GM21619 (cell line): Measurements from ENCODE around the gene POPDC3.
"Not testable (repeated sequence)": the region's sequence is repeated elsewhere in the genome, so short reads cannot be mapped to it uniquely, and the experiment has no call there.

Experiments
- ATAC-seq: cut with Tn5 transposase; IDR thresholded peaks from one replicate; pipeline ENCODE4 v1.9.1; 2021; ENCODE audit not compliant: unreplicated experiment

Gene POPDC3

DNA sequence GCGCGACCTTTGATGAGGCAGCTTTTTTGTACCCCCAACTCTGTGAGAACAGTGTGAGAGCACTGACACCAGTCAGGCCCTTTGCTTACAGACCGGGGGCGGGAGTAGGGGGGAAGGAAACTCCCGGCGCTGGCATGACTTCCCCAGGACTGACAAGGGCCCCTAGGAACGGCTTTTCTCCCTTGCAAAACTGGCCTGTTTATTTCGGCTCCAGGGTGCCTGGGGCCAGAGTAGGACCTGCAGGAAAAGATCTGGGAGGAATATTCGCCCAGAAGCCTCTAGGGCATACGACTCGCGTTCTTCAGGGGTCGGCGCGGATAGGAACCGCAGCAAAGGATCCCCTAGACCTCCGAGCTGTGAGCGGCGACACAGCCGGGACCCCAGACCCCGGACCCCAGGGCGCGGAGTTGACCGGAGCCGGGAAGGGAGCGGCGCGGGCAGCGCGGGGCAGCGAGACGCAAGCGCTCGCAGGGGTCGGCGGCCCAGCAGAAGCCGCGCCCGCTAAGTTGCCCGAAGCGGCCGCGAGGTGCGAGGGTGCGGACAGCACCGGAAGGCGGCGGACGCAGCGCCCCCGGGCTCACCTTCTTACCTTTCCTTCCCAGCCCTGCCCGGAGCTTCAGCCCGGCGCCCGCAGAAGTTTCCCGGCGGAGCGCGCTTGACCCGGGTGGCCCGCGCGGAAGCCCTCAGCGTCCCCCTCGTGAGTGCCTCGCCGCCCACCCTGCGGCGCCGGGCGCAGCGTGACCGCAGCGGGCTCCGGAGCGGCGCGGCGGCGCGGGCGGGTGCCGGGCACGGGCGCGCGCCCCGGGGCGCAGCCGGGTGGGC, at the start of gene POPDC3:
Gene POPDC3, minus strand, starts transcription at position 771 of the 822 bp plus-strand sequence. CDS start 18,105 bp downstream, outside the sequence.
- ATAC-seq, result no peak

DNA sequence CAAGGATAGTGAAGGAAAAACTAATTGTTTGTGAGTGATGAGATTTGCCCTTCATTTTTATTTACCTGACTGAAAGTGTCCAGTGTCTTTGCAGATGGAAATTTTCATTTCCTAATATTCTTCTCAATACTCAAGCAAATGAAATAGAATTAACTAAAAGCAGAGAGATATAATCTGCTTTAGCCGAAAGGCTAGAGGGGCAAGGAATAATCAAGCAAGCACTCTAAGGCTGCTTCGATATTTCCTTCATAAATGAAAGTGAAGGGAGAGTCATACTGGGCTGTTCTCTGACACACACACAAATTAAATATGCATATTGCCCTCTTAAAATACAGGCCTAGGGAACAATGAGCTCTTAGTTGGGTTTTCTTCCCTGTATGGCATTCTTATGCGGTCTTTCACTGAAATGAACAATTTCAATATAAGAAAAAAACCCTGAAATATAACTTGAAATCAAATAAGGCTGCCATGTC, 47.5 kb upstream of the POPDC3 start:
- no peak for ATAC-seq

DNA sequence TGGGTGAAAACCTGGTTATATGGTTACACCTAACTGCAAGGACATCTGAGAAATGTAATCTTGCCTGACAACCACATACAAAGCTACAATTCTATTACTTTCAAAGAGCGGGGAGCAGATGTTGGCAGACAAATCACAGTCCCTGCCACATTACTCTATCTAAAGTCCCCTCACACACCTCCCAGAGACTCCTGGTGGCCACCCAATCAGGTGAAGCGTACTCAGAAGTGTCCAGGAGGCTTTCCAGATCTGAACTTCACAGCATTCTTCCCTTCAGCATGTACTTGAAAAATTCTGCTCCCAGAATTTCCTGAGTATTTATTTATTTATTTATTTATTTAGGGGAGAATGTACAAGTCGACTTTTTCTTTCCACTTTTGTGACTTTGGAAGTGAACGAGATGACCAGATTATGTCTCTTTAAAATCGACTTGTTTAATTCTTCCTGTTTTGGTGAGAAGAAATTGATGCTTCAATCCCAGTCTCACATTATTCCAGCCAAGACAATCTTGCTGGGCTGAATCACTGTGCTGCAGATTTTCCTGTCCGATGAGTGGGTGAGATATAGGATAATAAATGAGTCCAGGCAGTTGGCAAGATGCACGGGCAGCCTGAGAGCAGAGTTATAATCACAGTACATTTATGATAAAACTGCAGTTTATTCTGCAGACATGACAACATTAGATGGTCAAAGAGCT, 46.9 kb upstream of the POPDC3 start:
- ATAC-seq, result no peak

DNA sequence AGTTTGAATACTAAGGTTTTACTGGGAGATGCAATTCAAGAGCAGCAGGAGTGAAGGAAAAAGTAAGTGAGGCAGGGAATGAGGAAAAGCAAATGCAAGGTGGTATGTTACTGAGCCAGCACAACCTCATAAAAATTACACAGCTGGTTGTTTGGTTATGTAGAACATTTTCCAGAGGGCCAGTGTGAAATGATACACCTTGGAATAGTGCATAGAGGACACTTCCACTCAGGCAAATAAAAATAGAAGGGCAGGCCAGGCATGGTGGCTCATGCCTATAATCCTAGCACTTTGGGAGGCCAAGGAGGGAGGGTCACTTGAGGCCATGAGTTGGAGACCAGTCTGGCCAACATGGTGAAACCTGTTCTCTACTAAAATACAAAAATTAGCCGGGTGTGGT, 43.4 kb upstream of the POPDC3 start:
- ATAC-seq, result no peak

DNA sequence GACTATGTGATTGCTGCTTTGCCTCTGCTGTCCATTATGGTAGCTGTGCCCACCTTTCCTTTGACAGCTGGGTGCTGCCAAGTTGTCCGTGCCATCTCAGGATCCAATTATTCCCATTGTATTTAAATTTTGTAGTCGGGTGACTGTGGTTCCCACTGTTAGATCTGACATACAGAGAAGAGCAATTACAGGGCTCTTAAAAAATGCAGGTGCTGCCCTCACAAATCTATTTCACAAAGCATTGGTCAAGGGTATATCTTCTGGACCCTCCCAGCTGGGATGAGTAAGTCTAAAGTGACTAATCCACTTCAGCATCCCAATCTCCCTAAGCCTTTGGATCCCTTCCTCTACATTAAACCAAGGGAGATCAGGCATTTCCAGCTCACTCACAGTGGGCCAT, 41.4 kb upstream of the POPDC3 start:
- ATAC-seq, result not testable (repeated sequence)

DNA sequence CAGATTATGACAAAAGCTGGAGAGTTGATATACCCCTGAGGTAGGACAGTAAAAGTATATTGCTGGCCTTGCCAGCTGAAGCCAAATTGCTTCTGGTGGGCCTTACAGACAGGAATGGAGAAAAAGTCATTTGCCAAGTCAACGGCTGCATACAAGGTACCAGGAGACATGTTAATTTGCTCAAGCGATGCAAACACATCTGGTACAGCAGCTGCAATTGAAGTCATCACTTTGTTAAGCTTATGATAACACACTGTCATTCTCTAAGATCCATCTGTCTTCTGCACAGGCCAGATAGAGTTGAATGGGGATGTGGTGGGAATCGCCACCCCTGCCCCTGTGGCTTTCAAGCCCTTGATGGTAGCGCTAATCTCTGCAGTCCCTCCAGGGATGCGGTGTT, 40.4 kb upstream of the POPDC3 start:
- ATAC-seq, result no peak

- not testable (repeated sequence) for ATAC-seq
Measured at GRCh38 chr6:105219218-105219617, 39.4 kb upstream of the POPDC3 start.

GRCh38 chr6:105215506-105215905, 35.7 kb upstream of the POPDC3 start:
- ATAC-seq, result no peak

DNA sequence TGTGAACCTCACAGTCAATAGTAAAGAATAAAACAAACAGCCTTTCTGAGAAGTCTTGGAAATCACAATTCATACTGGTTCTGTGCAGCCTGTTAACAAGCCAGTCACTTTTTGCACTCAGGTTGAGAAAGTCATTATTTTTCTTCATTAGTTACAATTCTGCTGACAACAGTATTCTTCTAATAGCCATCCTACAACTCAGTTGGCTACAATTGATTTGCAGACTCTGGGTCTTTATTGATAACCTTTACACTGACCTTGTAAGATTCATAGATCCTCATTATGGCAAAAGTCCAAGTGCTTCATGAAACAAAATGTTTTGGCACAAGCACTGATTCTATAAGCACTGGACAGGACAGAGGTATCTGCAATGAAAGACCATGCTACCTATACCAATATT, 34.9 kb upstream of the POPDC3 start:
- ATAC-seq, result no peak

- no peak for ATAC-seq
Measured at GRCh38 chr6:105213272-105213671, 33.5 kb upstream of the POPDC3 start.

DNA sequence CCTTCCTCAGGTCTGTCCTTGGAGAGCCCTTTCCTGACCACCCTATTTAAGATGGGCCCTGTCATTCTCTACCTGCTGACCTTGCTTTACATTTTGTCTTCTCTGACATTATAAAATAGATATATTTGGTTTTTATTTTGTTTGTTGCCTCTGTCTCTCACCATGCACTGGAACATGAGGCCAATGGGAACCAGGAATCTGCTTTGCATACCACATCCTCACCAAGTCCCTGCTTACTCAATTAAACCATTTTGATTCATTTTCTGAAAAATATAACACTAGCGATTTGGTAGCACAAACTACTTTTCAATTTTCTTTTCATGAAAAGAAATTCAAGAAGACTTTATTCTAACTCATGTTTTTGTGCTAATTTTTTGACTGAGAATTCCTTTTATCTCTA, 32.8 kb upstream of the POPDC3 start:
- ATAC-seq, result peak; percentile 78

- no peak for ATAC-seq
Measured at GRCh38 chr6:105211831-105212230, 32.0 kb upstream of the POPDC3 start.

- ATAC-seq, result no peak
Measured at GRCh38 chr6:105210932-105211531, 31.2 kb upstream of the POPDC3 start.

GRCh38 chr6:105209950-105210706, 30.3 kb upstream of the POPDC3 start:
- no peak for ATAC-seq

GRCh38 chr6:105207524-105208269, 27.9 kb upstream of the POPDC3 start:
- ATAC-seq, result no peak

DNA sequence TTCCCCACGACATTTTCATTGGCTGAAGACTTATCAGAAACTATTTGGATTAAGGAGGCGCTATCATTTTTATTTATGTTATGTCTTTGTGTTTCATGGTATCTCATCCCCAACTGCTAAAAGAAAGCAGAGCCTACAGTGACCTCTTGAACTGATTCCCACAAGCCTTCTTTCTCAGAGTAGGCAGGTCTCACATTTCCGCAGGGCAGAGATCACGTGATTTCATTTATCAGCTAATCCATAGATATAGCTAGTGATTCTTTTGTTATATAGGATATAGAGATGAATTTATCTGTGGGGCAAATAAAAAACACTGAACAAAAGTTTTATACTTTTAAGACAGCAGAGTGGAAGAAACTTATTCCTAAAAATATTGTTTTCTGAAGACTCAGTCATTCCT, 25.0 kb upstream of the POPDC3 start:
- no peak for ATAC-seq

DNA sequence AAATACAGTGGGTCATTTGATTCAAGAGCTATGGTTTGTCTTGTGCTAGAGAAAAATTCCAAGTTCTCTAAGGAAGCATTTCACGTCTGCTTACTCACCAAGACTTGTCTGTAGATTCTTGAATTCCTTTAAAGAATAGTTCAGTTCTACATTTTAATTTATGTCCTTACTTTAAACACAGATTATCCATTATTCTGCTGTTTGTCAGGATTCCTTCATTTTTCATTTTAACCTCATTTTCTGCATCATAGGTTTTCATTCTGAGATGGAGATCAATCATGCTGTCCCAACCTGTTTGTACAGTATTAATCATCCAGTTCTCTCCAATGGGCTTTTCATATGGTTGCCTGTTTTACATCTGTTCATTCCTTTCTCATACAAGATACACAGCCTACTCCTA, 24.5 kb upstream of the POPDC3 start:
- ATAC-seq, result no peak

DNA sequence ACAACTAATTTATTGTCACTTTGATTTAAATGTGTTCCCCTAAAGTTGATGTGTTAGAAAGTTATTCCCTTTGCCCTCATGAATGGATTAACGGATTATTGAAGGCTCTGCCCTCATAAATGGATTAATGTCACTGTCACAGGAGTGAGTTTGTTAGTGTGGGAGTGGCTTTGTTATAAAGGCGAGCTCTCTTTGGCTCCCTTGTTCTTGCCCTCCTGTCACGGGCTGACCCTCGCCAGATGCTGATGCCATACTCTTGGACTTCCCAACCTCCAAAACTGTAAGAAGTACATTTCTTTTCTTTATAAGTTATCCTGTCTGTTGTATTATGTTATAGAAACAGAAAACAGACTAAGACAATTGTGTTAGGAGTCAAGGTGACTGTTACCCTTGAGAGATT, 22.7 kb upstream of the POPDC3 start:
- ATAC-seq, result no peak

DNA sequence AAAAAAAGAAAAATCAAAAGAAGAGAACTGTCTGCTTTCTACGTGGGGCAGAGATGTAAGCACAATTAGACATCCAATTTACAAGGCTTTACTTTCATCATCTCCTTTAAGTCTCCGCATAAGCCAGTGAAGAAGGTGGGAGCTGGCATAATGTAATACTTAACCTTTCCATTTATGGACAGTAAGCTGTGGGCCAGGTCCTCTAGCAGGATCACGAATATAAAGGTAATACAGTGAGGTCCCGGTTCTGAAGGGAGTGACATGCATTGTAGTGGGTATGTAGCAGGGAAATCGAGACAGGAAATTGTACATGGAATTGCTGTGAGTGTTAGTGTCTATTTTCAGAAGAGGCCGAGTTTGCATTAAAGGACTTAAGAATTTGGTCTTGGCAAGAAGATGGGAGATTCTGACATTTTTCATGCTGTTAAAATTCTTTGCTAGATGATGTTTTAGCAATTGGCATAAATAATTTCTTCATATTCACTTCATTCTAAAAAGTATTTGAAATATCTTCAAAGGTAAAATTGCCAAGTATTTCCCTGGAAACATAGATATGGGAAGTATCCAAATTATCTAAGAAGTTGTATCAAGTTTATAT, 20.4 kb upstream of the POPDC3 start:
- ATAC-seq, result no peak

DNA sequence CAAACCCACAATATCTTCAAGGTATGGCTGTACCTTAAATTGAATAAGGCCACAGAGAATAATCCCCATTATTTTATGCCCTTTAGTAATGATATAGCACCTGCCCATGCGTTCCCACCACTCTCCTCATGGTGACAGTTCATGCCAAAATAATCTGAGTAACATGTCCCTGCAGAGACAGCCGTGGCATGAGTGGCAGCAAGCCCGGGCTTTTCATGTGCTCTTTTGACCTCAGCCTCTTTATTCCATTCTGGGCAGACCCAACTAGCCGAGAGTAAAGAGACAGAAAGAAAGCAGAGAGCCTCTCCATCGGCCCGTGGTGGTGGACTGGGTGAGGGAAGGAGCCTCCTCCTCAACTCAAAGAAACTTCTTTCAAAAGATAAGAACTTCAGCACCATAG, 19.9 kb upstream of the POPDC3 start:
- ATAC-seq, result no peak
